SK-N-SH (cell line): ENCODE data around the gene DOCK4. TPM values are rescaled to one million over a fixed set of nuclear protein-coding genes. Genes with fewer than 3 reads are reported as not detected.

ENCODE experiments used
- CTCF ChIA-PET: fragments of 300-600, 350-600 bp; formaldehyde crosslinking; extraction: SDS; loops from one replicate; lab custom pipeline; 2021; lab: Yijun Ruan, JAX
- POLR2A ChIA-PET: fragments of 350-600 bp; sonication (Branson Sonifier 250); formaldehyde crosslinking; extraction: SDS; loops from one replicate; lab custom pipeline; 2020; ENCODE audit warnings: antibody characterized with exemption, inconsistent platforms; lab: Yijun Ruan, JAX
- DNase-seq: peaks from one replicate; pipeline ENCODE4 v3.0.0; 2012
- H2AFZ ChIP-seq: fragments of 200-600 bp; sonication (generic); 2 replicates; pipeline ENCODE4 v1.8.1; 2016; ENCODE audit warnings: antibody characterized with exemption, mild to moderate bottlenecking, low read depth
- H3F3A ChIP-seq: fragments of 200-600 bp; sonication (generic); replicated peaks from 2 replicates; pipeline ENCODE3; 2016; ENCODE audit warnings: antibody characterized with exemption, mild to moderate bottlenecking; ENCODE audit not compliant: insufficient read depth
- H3K27ac ChIP-seq, 2 experiments: fragments of 200-500 bp in 1 of 2; fragments of 200-600 bp in 1 of 2; sonication (Bioruptor generic) in 1 of 2; sonication (generic), shearing (Covaris generic) in 1 of 2; 2 replicates each; pipeline versions ENCODE4 v1.5.1 to v1.6.1; 2014 to 2016; ENCODE audit warnings: low read depth in 2 of 2, inconsistent platforms in 1 of 2, low read length in 1 of 2, mild to moderate bottlenecking in 1 of 2, mixed read lengths in 1 of 2
- H3K27me3 ChIP-seq: fragments of 200-600 bp; sonication (generic), shearing (Covaris generic); 2 replicates; pipeline ENCODE4 v1.6.1; 2016; ENCODE audit warnings: mixed run types; ENCODE audit not compliant: insufficient read depth
- H3K36me3 ChIP-seq, 2 experiments: fragments of 200-500 bp in 1 of 2; fragments of 200-600 bp in 1 of 2; sonication (Bioruptor generic) in 1 of 2; sonication (generic) in 1 of 2; replicated peaks in 1 of 2; 2 replicates each; pipeline versions ENCODE3 to v1.5.1; 2014 to 2016; ENCODE audit warnings: low read length in 1 of 2, mild to moderate bottlenecking in 1 of 2; ENCODE audit not compliant: insufficient read depth in 2 of 2, control insufficient read depth in 1 of 2
- H3K4me1 ChIP-seq, 2 experiments: fragments of 200-500 bp in 1 of 2; fragments of 200-600 bp in 1 of 2; sonication (Bioruptor generic) in 1 of 2; sonication (generic), shearing (Covaris generic) in 1 of 2; 2 replicates each; pipeline versions ENCODE4 v1.5.1 to v1.6.1; 2014 to 2016; ENCODE audit warnings: low read depth in 1 of 2, low read length in 1 of 2, mixed run types in 1 of 2; ENCODE audit not compliant: insufficient read depth in 2 of 2, control insufficient read depth in 1 of 2
- H3K4me2 ChIP-seq: fragments of 200-600 bp; sonication (generic), shearing (Covaris generic); 2 replicates; pipeline ENCODE4 v1.6.1; 2017; ENCODE audit warnings: mixed run types
- H3K4me3 ChIP-seq, 2 experiments: fragments of 200-500 bp in 1 of 2; fragments of 200-600 bp in 1 of 2; sonication (Bioruptor generic) in 1 of 2; sonication (generic), shearing (Covaris generic) in 1 of 2; 2 replicates each; pipeline versions ENCODE4 v1.5.1 to v1.8.1; 2014 to 2016; ENCODE audit warnings: low read depth in 2 of 2, inconsistent platforms in 1 of 2, low read length in 1 of 2, mild to moderate bottlenecking in 1 of 2, mixed read lengths in 1 of 2, moderate library complexity in 1 of 2
- H3K79me2 ChIP-seq: fragments of 200-600 bp; sonication (generic); 2 replicates; pipeline ENCODE4 v1.8.1; 2017; ENCODE audit warnings: mild to moderate bottlenecking; ENCODE audit not compliant: insufficient read depth
- H3K9ac ChIP-seq: fragments of 200-600 bp; sonication (generic); 2 replicates; pipeline ENCODE4 v1.6.1; 2017; ENCODE audit warnings: mixed run types
- H3K9me2 ChIP-seq: fragments of 200-600 bp; sonication (generic); 2 replicates; pipeline ENCODE4 v1.6.1; 2017; ENCODE audit warnings: mixed run types
- H3K9me3 ChIP-seq: fragments of 200-600 bp; sonication (generic); 2 replicates; pipeline ENCODE4 v1.6.1; 2017; ENCODE audit warnings: mixed run types, mild to moderate bottlenecking, moderate library complexity
- H4K20me1 ChIP-seq: fragments of 200-600 bp; sonication (generic); 2 replicates; pipeline ENCODE4 v1.6.1; 2017; ENCODE audit warnings: mild to moderate bottlenecking, mixed run types; ENCODE audit not compliant: insufficient read depth
- CHD2 ChIP-seq: fragments of 150-350 bp; IDR thresholded peaks from 2 replicates; pipeline ENCODE4 v1.6.1; 2018; ENCODE audit warnings: low read length; ENCODE audit not compliant: partially characterized antibody
- CTCF ChIP-seq: fragments of 200-600 bp; sonication (generic); IDR thresholded peaks from 2 replicates; pipeline ENCODE4 v1.6.1; 2017; ENCODE audit warnings: antibody characterized with exemption, mild to moderate bottlenecking, moderate library complexity
- ELF1 ChIP-seq: IDR thresholded peaks from 2 replicates; pipeline ENCODE4 v1.4.0; 2012
- FOSL2 ChIP-seq: IDR thresholded peaks from 2 replicates; pipeline ENCODE4 v1.4.0; 2012; ENCODE audit warnings: low read depth, mild to moderate bottlenecking, moderate library complexity, borderline replicate concordance
- FOXJ3 ChIP-seq: sonication (generic); formaldehyde crosslinking; IDR thresholded peaks from 2 replicates; pipeline ENCODE4 v1.5.1; 2020; ENCODE audit warnings: mild to moderate bottlenecking, missing genetic modification reagents
- FOXM1 ChIP-seq: IDR thresholded peaks from 2 replicates; pipeline ENCODE4 v1.4.0; 2012; ENCODE audit warnings: low read depth, mild to moderate bottlenecking
- GABPA ChIP-seq: IDR thresholded peaks from 2 replicates; pipeline ENCODE4 v1.4.0; 2012; ENCODE audit warnings: low read depth, mild to moderate bottlenecking
- IRF3 ChIP-seq: fragments of 150-350 bp; IDR thresholded peaks from 2 replicates; pipeline ENCODE4 v1.6.1; 2016; ENCODE audit warnings: mild to moderate bottlenecking, low read depth, low read length
- JUND ChIP-seq: IDR thresholded peaks from 2 replicates; pipeline ENCODE4 v1.4.0; 2012
- MXI1 ChIP-seq: IDR thresholded peaks from 2 replicates; pipeline ENCODE4 v1.6.1; 2012; ENCODE audit warnings: mild to moderate bottlenecking, low read depth, low read length, improper control_type of control experiment
- NFIC ChIP-seq: IDR thresholded peaks from 2 replicates; pipeline ENCODE4 v1.4.0; 2012; ENCODE audit warnings: borderline replicate concordance
- NRF1 ChIP-seq: IDR thresholded peaks from 2 replicates; pipeline ENCODE4 v1.6.1; 2012; ENCODE audit warnings: low read depth, mild to moderate bottlenecking, low read length
- POLR2AphosphoS5 ChIP-seq: IDR thresholded peaks from 2 replicates; pipeline ENCODE4 v1.6.1; 2012; ENCODE audit warnings: low read depth, low read length
- RAD21 ChIP-seq: IDR thresholded peaks from 2 replicates; pipeline ENCODE4 v1.6.1; 2012; ENCODE audit warnings: mild to moderate bottlenecking, low read length
- RCOR1 ChIP-seq: fragments of 150-350 bp; IDR thresholded peaks from 2 replicates; pipeline ENCODE4 v1.6.1; 2017; ENCODE audit warnings: antibody characterized with exemption, low read length
- RXRA ChIP-seq: IDR thresholded peaks from 2 replicates; pipeline ENCODE4 v1.4.0; 2012; ENCODE audit warnings: low read depth, mild to moderate bottlenecking, borderline replicate concordance
- SIN3A ChIP-seq: IDR thresholded peaks from 2 replicates; pipeline ENCODE4 v1.6.1; 2012; ENCODE audit warnings: low read depth, mild to moderate bottlenecking, low read length, moderate library complexity, borderline replicate concordance
- SMC3 ChIP-seq: IDR thresholded peaks from 2 replicates; pipeline ENCODE4 v1.6.1; 2012; ENCODE audit warnings: low read depth, low read length, improper control_type of control experiment
- TEAD4 ChIP-seq: IDR thresholded peaks from 2 replicates; pipeline ENCODE4 v1.4.0; 2012; ENCODE audit warnings: mild to moderate bottlenecking, borderline replicate concordance; ENCODE audit not compliant: insufficient read depth
- USF1 ChIP-seq: IDR thresholded peaks from 2 replicates; pipeline ENCODE4 v1.4.0; 2012; ENCODE audit warnings: low read depth, borderline replicate concordance
- YY1 ChIP-seq: IDR thresholded peaks from 2 replicates; pipeline ENCODE4 v1.4.0; 2012; ENCODE audit warnings: low read depth, mild to moderate bottlenecking
- ZBTB33 ChIP-seq: IDR thresholded peaks from 2 replicates; pipeline ENCODE4 v1.4.0; 2012; ENCODE audit warnings: low read depth, borderline replicate concordance
- WGBS: methylation state at CpG from one replicate; pipeline ENCODE4 v1.1.6; 2017; ENCODE audit warnings: low lambda C conversion rate; 5-methylcytosine and 5-hydroxymethylcytosine counted together
- polyA plus RNA-seq, 3 experiments: library from polyadenylated mRNA; depleted of rRNA; stranded (reverse); fragments of >200 nt; gene quantifications; 2 replicates each; pipeline ENCODE4 v1.2.3, GENCODE V29; 2012

The DOCK4 gene
- polyA plus RNA-seq, 1 of the 3 experiments (the other 2 are of a cell fraction): 8.5 TPM

- POLR2A ChIA-PET: no interaction called here
- Histone ChIP-seq H3K9me2 (no peaks in the 10 kb centered on the region), H3K4me3 (no peak overlapping the region), H3K27ac (no peak overlapping the region), H3K4me1 (no peaks in the 10 kb centered on the region), H4K20me1 (no peaks in the 10 kb centered on the region), H2AFZ (no peak overlapping the region)
- TF ChIP-seq GABPA (no peak), MXI1 (no peak), RAD21 (no peak), NFIC (no peak), CTCF (no peak), SMC3 (no peak), SIN3A (no peak), CHD2 (no peak), POLR2AphosphoS5 (no peak), ZBTB33 (no peak), YY1 (no peak), ELF1 (no peak), FOXM1 (no peak), NRF1 (no peak), USF1 (no peak)
- TF ChIP-seq, all 33 proteins: peak for 0
- Histone ChIP-seq H3K4me2 (no peak overlapping the region), H3K9me3 (no peaks in the 10 kb centered on the region), H3K79me2 (peaks cover 9% of the 10 kb centered on the region), H3K9ac (no peak overlapping the region), H3K36me3 (peaks cover 0 to 5% of the 10 kb centered on the region in 2 experiments), H3K27me3 (no peaks in the 10 kb centered on the region), H3F3A (no peaks in the 10 kb centered on the region)
- CTCF ChIA-PET: no interaction called here
- no peak for DNase-seq
- 89% methylated on average over 3 of the region's 3 CpGs for WGBS
Measured at GRCh38 chr7:112238330-112238729, 32.1 kb upstream of the DOCK4 start.

- Histone ChIP-seq H4K20me1 (no peaks in the 10 kb centered on the region), H2AFZ (no peak overlapping the region), H3K9me2 (no peaks in the 10 kb centered on the region), H3K79me2 (peaks cover 14% of the 10 kb centered on the region), H3K4me1 (peaks cover 0 to 2% of the 10 kb centered on the region in 2 experiments; a peak in 2 of 4 replicates), H3K9me3 (no peaks in the 10 kb centered on the region), H3K4me2 (no peak overlapping the region), H3F3A (no peaks in the 10 kb centered on the region), H3K9ac (no peak overlapping the region), H3K4me3 (no peak overlapping the region), H3K27ac (no peak overlapping the region), H3K36me3 (peaks cover 0 to 5% of the 10 kb centered on the region in 2 experiments), H3K27me3 (no peaks in the 10 kb centered on the region)
- CTCF ChIA-PET: interaction anchor here (0.9 kb wide), 1 partner anchor 25 kb away, joined by 3 read pairs; no protein-coding TSS in a partner anchor
- no peak for DNase-seq
- WGBS: 87% methylated on average over 2 of the region's 2 CpGs
- POLR2A ChIA-PET: no interaction called here
- TF ChIP-seq TEAD4 (no peak), FOSL2 (no peak), RXRA (no peak), CTCF (no peak), IRF3 (no peak), RCOR1 (no peak), FOXM1 (no peak), FOXJ3 (no peak), GABPA (no peak), POLR2AphosphoS5 (no peak), SIN3A (no peak), JUND (no peak)
Measured at GRCh38 chr7:112236597-112236996, 30.4 kb upstream of the DOCK4 start.
